Activated CD8-positive, alpha-beta memory T cell treated with anti-CD3 and anti-CD28 coated beads, Interleukin-2, amount 10 ng/mL, durations not matched to agents 7 days and 5 days (primary cell): Measurements from ENCODE around the gene SLC25A12. TPM values are rescaled to one million over a fixed set of nuclear protein-coding genes. Genes with fewer than 3 reads are reported as not detected.

Experiments used
- ATAC-seq: fragments of 150-1000 bp; cut with Tn5 transposase; one replicate; pipeline ENCODE4 v1.10.0; 2021; ENCODE audit warnings: moderate library complexity
- CTCF ChIA-PET: fragments of 350-600 bp; sonication (Branson Sonifier 250); formaldehyde crosslinking; loops from one replicate; lab custom pipeline; 2021; ENCODE audit warnings: antibody characterized with exemption; lab: Charles Lee
- DNase-seq: peaks from one replicate; pipeline ENCODE4 v3.0.0-alpha.2; 2020
- H3K27ac Mint-ChIP-seq: one replicate; pipeline ENCODE4 v1.8.0; 2021; ENCODE audit warnings: mild to moderate bottlenecking, mixed read lengths
- H3K27me3 Mint-ChIP-seq: one replicate; pipeline ENCODE4 v1.8.0; 2021; ENCODE audit warnings: mixed read lengths
- H3K36me3 Mint-ChIP-seq: one replicate; pipeline ENCODE4 v1.8.0; 2021; ENCODE audit warnings: mild to moderate bottlenecking, mixed read lengths
- H3K4me1 Mint-ChIP-seq: one replicate; pipeline ENCODE4 v1.8.0; 2021; ENCODE audit warnings: mixed read lengths
- H3K4me3 Mint-ChIP-seq: one replicate; pipeline ENCODE4 v1.8.0; 2021; ENCODE audit warnings: mild to moderate bottlenecking, moderate library complexity, mixed read lengths
- H3K9me3 Mint-ChIP-seq: one replicate; pipeline ENCODE4 v1.8.0; 2022; ENCODE audit warnings: low read depth, mixed read lengths
- total RNA-seq, 2 experiments: library from RNA; stranded (reverse); gene quantifications; one replicate each; pipeline ENCODE4 v1.2.3, GENCODE V29; 2021

SLC25A12 gene
- total RNA-seq, 2 experiments from 2014 or later, result 28.9 to 31.3 TPM

GRCh38 chr2:171745806-171746205, 148.2 kb downstream of the SLC25A12 start:
- ATAC-seq (no peak), DNase-seq (no peak)
- CTCF ChIA-PET, result no interaction called here
- Mint-ChIP-seq H3K36me3 (peaks cover 52% of the 10 kb centered on the region), H3K27ac (no peak overlapping the region), H3K27me3 (no peaks in the 10 kb centered on the region), H3K4me1 (peaks cover 7% of the 10 kb centered on the region), H3K4me3 (no peak overlapping the region), H3K9me3 (no peaks in the 10 kb centered on the region)

GRCh38 chr2:171745141-171745540, 148.9 kb downstream of the SLC25A12 start:
- no peak for ATAC-seq
- Mint-ChIP-seq H3K27ac (no peak overlapping the region), H3K4me3 (no peak overlapping the region), H3K9me3 (no peaks in the 10 kb centered on the region), H3K27me3 (no peaks in the 10 kb centered on the region), H3K36me3 (peaks cover 53% of the 10 kb centered on the region), H3K4me1 (peaks cover 7% of the 10 kb centered on the region)
- CTCF ChIA-PET, result no interaction called here
- no peak for DNase-seq

- CTCF ChIA-PET, result no interaction called here
- peaks cover 7% of the 10 kb centered on the region for H3K4me1 Mint-ChIP-seq
- no peaks in the 10 kb centered on the region for H3K9me3 Mint-ChIP-seq
- ATAC-seq (no peak), DNase-seq (no peak)
- peaks cover 46% of the 10 kb centered on the region for H3K36me3 Mint-ChIP-seq
- H3K27ac Mint-ChIP-seq, result no peak overlapping the region
- H3K4me3 Mint-ChIP-seq, result no peak overlapping the region
- no peaks in the 10 kb centered on the region for H3K27me3 Mint-ChIP-seq
These were observed 151.3 kb downstream of the SLC25A12 start for GRCh38 chr2:171742760-171743159.

GRCh38 chr2:171741189-171741588, 152.9 kb downstream of the SLC25A12 start:
- Mint-ChIP-seq H3K4me3 (no peak overlapping the region), H3K4me1 (peaks cover 7% of the 10 kb centered on the region), H3K36me3 (peaks cover 44% of the 10 kb centered on the region), H3K27me3 (no peaks in the 10 kb centered on the region), H3K27ac (no peak overlapping the region), H3K9me3 (no peaks in the 10 kb centered on the region)
- CTCF ChIA-PET, result no interaction called here
- DNase-seq (no peak), ATAC-seq (no peak)

GRCh38 chr2:171735991-171736710, 157.9 kb downstream of the SLC25A12 start:
- no peaks in the 10 kb centered on the region for H3K9me3 Mint-ChIP-seq
- ATAC-seq, result no peak
- H3K27ac Mint-ChIP-seq, result no peak overlapping the region

More at GRCh38 chr2:171735991-171736710, 157.9 kb downstream of the SLC25A12 start:
- CTCF ChIA-PET, result interaction anchor here (0.5 kb wide), 1 partner anchor 438 kb away, joined by 3 read pairs; no protein-coding TSS in a partner anchor
- no peak for DNase-seq
- Mint-ChIP-seq H3K36me3 (peaks cover 47% of the 10 kb centered on the region), H3K4me3 (no peak overlapping the region), H3K27me3 (no peaks in the 10 kb centered on the region), H3K4me1 (no peaks in the 10 kb centered on the region)

Other genes with a start within 250 kb of the SLC25A12 start
- gene DYNC1I2, start 206.8 kb downstream of the SLC25A12 start, total RNA-seq, result 10 to 100 TPM; 41.6 to 49.5 TPM
- gene HAT1, start 28.2 kb upstream of the SLC25A12 start, total RNA-seq, result 10 to 100 TPM; 60.2 to 70.9 TPM
- 1 to 10 TPM; 3.9 to 6.4 TPM for gene METAP1D, start 105.7 kb upstream of the SLC25A12 start, total RNA-seq
- not detected for gene DLX1, start 191.3 kb upstream of the SLC25A12 start, total RNA-seq
- gene DLX2, start 208.7 kb upstream of the SLC25A12 start, total RNA-seq, result under 1 TPM in 1 of 2 experiments, not detected in 1; 0.12 TPM